HepG2 (cell line): ENCODE data around the gene C1QTNF6. TPM values are rescaled to one million over a fixed set of nuclear protein-coding genes. Genes with fewer than 3 reads are reported as not detected.
A peak's percentile ranks its signal among the peaks of the same experiment; 100 is the strongest.

Source experiments
- AGO1 ChIP-seq: fragments of 200-400 bp; formaldehyde crosslinking; IDR thresholded peaks from 2 replicates; pipeline ENCODE4 v1.6.1; 2017; ENCODE audit warnings: mild to moderate bottlenecking, low read depth, low read length, moderate library complexity; ENCODE audit not compliant: poor library complexity, severe bottlenecking
- JUN ChIP-seq: sonication (generic); formaldehyde crosslinking; IDR thresholded peaks from 2 replicates; pipeline ENCODE4 v1.4.0; 2020; ENCODE audit warnings: mild to moderate bottlenecking, missing genetic modification reagents
- NR2F2 ChIP-seq: IDR thresholded peaks from 2 replicates; pipeline ENCODE4 v1.6.1; 2012; ENCODE audit warnings: low read depth, inconsistent platforms, borderline replicate concordance
- PPARG ChIP-seq: conservative IDR thresholded peaks from 2 replicates; pipeline ENCODE4 v1.6.1; 2016; ENCODE audit warnings: missing biosample characterization, missing genetic modification reagents
- PRDM10 ChIP-seq: sonication (generic); formaldehyde crosslinking; IDR thresholded peaks from 2 replicates; pipeline ENCODE4 v1.4.0; 2020; ENCODE audit warnings: low read depth, missing genetic modification reagents
- RBFOX2 ChIP-seq: fragments of 200-400 bp; formaldehyde crosslinking; IDR thresholded peaks from 2 replicates; pipeline ENCODE4 v1.6.1; 2017; ENCODE audit warnings: low read depth, mild to moderate bottlenecking, low read length
- SKI ChIP-seq: fragments of 450-650 bp; IDR thresholded peaks from one replicate; pipeline ENCODE4 v1.6.1; 2018; ENCODE audit warnings: mild to moderate bottlenecking; ENCODE audit not compliant: partially characterized antibody
- SMC3 ChIP-seq: IDR thresholded peaks from 2 replicates; pipeline ENCODE4 v1.6.1; 2011; ENCODE audit warnings: low read length, improper control_type of control experiment
- SOX6 ChIP-seq, 2 experiments: fragments of 450-650 bp in 1 of 2; sonication (generic) in 1 of 2; formaldehyde crosslinking in 1 of 2; IDR thresholded peaks; 2 replicates each; pipeline versions ENCODE4 v1.4.0 to v1.6.1; 2017 to 2020; ENCODE audit warnings: antibody characterized with exemption in 1 of 2, mild to moderate bottlenecking in 1 of 2, missing genetic modification reagents in 1 of 2
- TBX2 ChIP-seq: sonication (generic); formaldehyde crosslinking; IDR thresholded peaks from 2 replicates; pipeline ENCODE4 v1.5.0; 2020; ENCODE audit warnings: missing genetic modification reagents, mild to moderate bottlenecking, borderline replicate concordance
- THAP11 ChIP-seq: IDR thresholded peaks from 2 replicates; pipeline ENCODE4 v1.6.1; 2016; ENCODE audit warnings: missing biosample characterization, missing genetic modification reagents
- ZBTB20 ChIP-seq: sonication (generic); formaldehyde crosslinking; IDR thresholded peaks from 2 replicates; pipeline ENCODE4 v1.8.1; 2023; ENCODE audit warnings: missing genetic modification reagents, low read depth, mild to moderate bottlenecking, borderline replicate concordance
- ZBTB26 ChIP-seq: IDR thresholded peaks from 2 replicates; pipeline ENCODE4 v1.6.1; 2016; ENCODE audit warnings: missing compliant biosample characterization, missing genetic modification reagents, borderline replicate concordance
- ZBTB7A ChIP-seq: sonication (generic); formaldehyde crosslinking; IDR thresholded peaks from 2 replicates; pipeline ENCODE4 v1.8.0; 2022; ENCODE audit warnings: mild to moderate bottlenecking, missing genetic modification reagents
- ZNF343 ChIP-seq: sonication (generic); formaldehyde crosslinking; IDR thresholded peaks from 2 replicates; pipeline ENCODE4 v1.4.0; 2020; ENCODE audit warnings: mild to moderate bottlenecking, missing genetic modification reagents
- ZNF367 ChIP-seq: sonication (generic); formaldehyde crosslinking; IDR thresholded peaks from 2 replicates; pipeline ENCODE4 v1.4.0; 2020; ENCODE audit warnings: missing genetic modification reagents, borderline replicate concordance
- ZNF460 ChIP-seq: sonication (generic); formaldehyde crosslinking; IDR thresholded peaks from 2 replicates; pipeline ENCODE4 v1.5.1; 2020; ENCODE audit warnings: missing genetic modification reagents, mild to moderate bottlenecking, borderline replicate concordance
- ZNF501 ChIP-seq: sonication (generic); formaldehyde crosslinking; IDR thresholded peaks from 2 replicates; pipeline ENCODE4 v1.5.1; 2020; ENCODE audit warnings: mild to moderate bottlenecking, moderate library complexity, missing genetic modification reagents
- ZNF570 ChIP-seq: sonication (generic); formaldehyde crosslinking; IDR thresholded peaks from 2 replicates; pipeline ENCODE4 v1.4.0; 2020; ENCODE audit warnings: mild to moderate bottlenecking, missing genetic modification reagents, borderline replicate concordance
- ZNF574 ChIP-seq: sonication (generic); formaldehyde crosslinking; IDR thresholded peaks from 2 replicates; pipeline ENCODE4 v1.4.0; 2020; ENCODE audit warnings: missing genetic modification reagents
- ZSCAN29 ChIP-seq: sonication (generic); formaldehyde crosslinking; conservative IDR thresholded peaks from 2 replicates; pipeline ENCODE4 v1.4.0; 2020; ENCODE audit warnings: mild to moderate bottlenecking, missing genetic modification reagents
- polyA plus RNA-seq, 8 experiments: library from polyadenylated mRNA; depleted of rRNA in 3 of 8; stranded (reverse) in 7 of 8; unstranded in 1 of 8; fragments of >200 nt; fragmentation: Illumina TruSeq in 4 of 8; extraction: Trizol in 4 of 8; gene quantifications; 2 replicates each; pipeline versions ENCODE4 v1.2.1 to v1.2.3, GENCODE V29; 2011 to 2016; ENCODE audit warnings: low read depth in 4 of 8, missing spikeins in 1 of 8, mixed read lengths in 1 of 8; ENCODE audit not compliant: insufficient read depth in 1 of 8
- total RNA-seq, 5 experiments: library from RNA; depleted of rRNA; stranded (reverse); fragments of >200 nt; fragmentation: Illumina TruSeq; extraction: Trizol; gene quantifications; 2 replicates each; pipeline ENCODE4 v1.2.3, GENCODE V29; 2016; ENCODE audit warnings: low read depth in 1 of 5

Gene C1QTNF6
- total and polyA plus RNA-seq, 2 of the 13 experiments (the other 11 are each of a cell fraction or from before 2014, with no cell fraction given) = 2.7 to 6.9 TPM

- TF ChIP-seq ZNF574 (CRISPR knock-in tag) (peak; percentile 62), ZBTB7A (CRISPR knock-in tag) (0 out of 2 replicates have a peak, but pooled peaks have one; percentile 75), SOX6 (IDR thresholded peaks at IDR 0.05) (no peak), SOX6 (CRISPR knock-in tag; IDR thresholded peaks at IDR 0.05) (peak; percentile 65), ZNF501 (CRISPR knock-in tag) (peak; percentile 59; the same call in 1 of the 2 replicates), SKI (peak; percentile 50), ZBTB26 (CRISPR knock-in tag) (no peak), ZSCAN29 (CRISPR knock-in tag) (peak; percentile 81; the same call in 1 of the 2 replicates), TBX2 (CRISPR knock-in tag) (peak; percentile 83), PPARG (CRISPR knock-in tag) (peak; percentile 54; the same call in 1 of the 2 replicates), ZNF570 (CRISPR knock-in tag) (0 out of 2 replicates have a peak, but pooled peaks have one; percentile 73), ZNF460 (CRISPR knock-in tag) (no peak), ZNF367 (CRISPR knock-in tag) (no peak), ZBTB20 (0 out of 2 replicates have a peak, but pooled peaks have one; percentile 48), THAP11 (no peak), PRDM10 (CRISPR knock-in tag) (peak; percentile 97), SMC3 (no peak), ZNF343 (CRISPR knock-in tag) (0 out of 2 replicates have a peak, but pooled peaks have one; percentile 80), RBFOX2 (no peak), JUN (peak; percentile 61; the same call in 1 of the 2 replicates), NR2F2 (no peak), AGO1 (no peak)
Observed at GRCh38 chr22:37196539-37197450, 8.7 kb upstream of the C1QTNF6 start (continued).
